H1 (cell line): ENCODE measurements around the gene PITPNC1. TPM values are rescaled to one million over a fixed set of nuclear protein-coding genes. Genes with fewer than 3 reads are reported as not detected.

ENCODE experiments used
- CTCF ChIA-PET: fragments of 300-600 bp; sonication (Branson Sonifier 250); formaldehyde crosslinking; loops from one replicate; lab custom pipeline; 2021; ENCODE audit not compliant: partially characterized antibody; lab: Charles Lee
- POLR2A ChIA-PET: fragments of 300-600 bp; sonication (Branson Sonifier 250); formaldehyde crosslinking; loops from one replicate; lab custom pipeline; 2021; ENCODE audit warnings: inconsistent platforms; ENCODE audit not compliant: partially characterized antibody; lab: Charles Lee
- DNase-seq, 2 experiments: peaks; one replicate each; pipeline versions ENCODE4 v3.0.0 to v3.0.0-alpha.2; 2010 to 2022; ENCODE audit warnings: low spot score in 2 of 2, low read depth in 1 of 2, mixed read lengths in 1 of 2
- FAIRE-seq: peaks from 2 replicates; lab custom pipeline; 2011; peaks lifted over from hg19 to GRCh38; lab: Jason Lieb, UNC
- H2AFZ ChIP-seq: 2 replicates; pipeline ENCODE4 v1.8.1; 2012; ENCODE audit warnings: low read length, inconsistent platforms
- H2AK5ac ChIP-seq: 2 replicates; pipeline ENCODE4 v1.6.1; 2013; ENCODE audit warnings: low read depth, low read length
- H2BK120ac ChIP-seq: replicated peaks from 2 replicates; pipeline ENCODE3; 2013; ENCODE audit warnings: low read depth, low read length, inconsistent platforms
- H2BK12ac ChIP-seq: 2 replicates; pipeline ENCODE4 v1.6.1; 2013; ENCODE audit warnings: low read depth, low read length
- H2BK15ac ChIP-seq: 2 replicates; pipeline ENCODE4 v1.6.1; 2013; ENCODE audit warnings: low read length
- H2BK20ac ChIP-seq: 2 replicates; pipeline ENCODE4 v1.6.1; 2013; ENCODE audit warnings: low read length
- H2BK5ac ChIP-seq: 2 replicates; pipeline ENCODE4 v1.6.1; 2013; ENCODE audit warnings: low read depth, low read length
- H3K14ac ChIP-seq: 2 replicates; pipeline ENCODE4 v1.6.1; 2013; ENCODE audit warnings: inconsistent platforms; ENCODE audit not compliant: insufficient read length
- H3K18ac ChIP-seq: 2 replicates; pipeline ENCODE4 v1.6.1; 2013; ENCODE audit warnings: low read length; ENCODE audit errors: extremely low read depth
- H3K23ac ChIP-seq: 2 replicates; pipeline ENCODE4 v1.6.1; 2013; ENCODE audit warnings: inconsistent platforms; ENCODE audit not compliant: insufficient read length
- H3K23me2 ChIP-seq: 2 replicates; pipeline ENCODE4 v1.6.1; 2013; ENCODE audit warnings: low read depth, low read length
- H3K27ac ChIP-seq: 2 replicates; pipeline ENCODE4 v1.6.1; 2011; ENCODE audit warnings: low read depth, low read length, inconsistent platforms
- H3K27me3 ChIP-seq, 4 experiments: replicated peaks in 1 of 4; 1 replicate in 1 of 4; 2 replicates in 3 of 4; pipeline versions ENCODE4 v1.6.1 to v1.8.1; 2011 to 2013; ENCODE audit warnings: low read length in 3 of 4, mild to moderate bottlenecking in 3 of 4, inconsistent platforms in 2 of 4, mixed read lengths in 2 of 4, moderate library complexity in 1 of 4; ENCODE audit not compliant: control insufficient read depth in 3 of 4, insufficient read depth in 3 of 4; ENCODE audit errors: extremely low read depth in 1 of 4
- H3K36me3 ChIP-seq, 4 experiments: 2 replicates each; pipeline versions ENCODE4 v1.6.1 to v1.8.1; 2011 to 2013; ENCODE audit warnings: mild to moderate bottlenecking in 4 of 4, low read length in 3 of 4, moderate library complexity in 2 of 4, control low read depth in 1 of 4, inconsistent platforms in 1 of 4; ENCODE audit not compliant: insufficient read depth in 4 of 4, control insufficient read depth in 2 of 4
- H3K4ac ChIP-seq: replicated peaks from 2 replicates; pipeline ENCODE3; 2013; ENCODE audit warnings: low read length, low read depth, mixed read lengths, inconsistent platforms; ENCODE audit not compliant: insufficient read length
- H3K4me1 ChIP-seq, 4 experiments: replicated peaks in 1 of 4; 1 replicate in 1 of 4; 2 replicates in 3 of 4; pipeline versions ENCODE4 v1.6.1 to v1.8.1; 2011 to 2013; ENCODE audit warnings: low read length in 3 of 4, inconsistent platforms in 2 of 4, mixed read lengths in 1 of 4; ENCODE audit not compliant: insufficient read depth in 4 of 4, control insufficient read depth in 3 of 4
- H3K4me2 ChIP-seq, 2 experiments: 2 replicates each; pipeline versions ENCODE4 v1.6.1 to v1.8.1; 2011 to 2013; ENCODE audit warnings: low read depth in 2 of 2, low read length in 2 of 2, control low read depth in 1 of 2, inconsistent platforms in 1 of 2, mild to moderate bottlenecking in 1 of 2; ENCODE audit not compliant: insufficient read depth in 1 of 2
- H3K4me3 ChIP-seq, 4 experiments: fragments of 200-600, 300-600 bp in 1 of 4; sonication (generic), shearing (Covaris generic), sonication (Bioruptor Twin) in 1 of 4; 2 replicates each; pipeline versions ENCODE4 v1.5.1 to v1.8.1; 2011 to 2016; ENCODE audit warnings: low read length in 4 of 4, low read depth in 3 of 4, control low read depth in 2 of 4, inconsistent platforms in 2 of 4, mild to moderate bottlenecking in 2 of 4, mixed read lengths in 1 of 4, moderate library complexity in 1 of 4; ENCODE audit not compliant: insufficient read depth in 2 of 4; ENCODE audit errors: extremely low read depth in 1 of 4
- H3K56ac ChIP-seq: replicated peaks from 2 replicates; pipeline ENCODE3; 2013; ENCODE audit warnings: low read depth, mild to moderate bottlenecking, mixed read lengths, low read length, inconsistent platforms; ENCODE audit not compliant: insufficient read length
- H3K79me1 ChIP-seq: 2 replicates; pipeline ENCODE4 v1.6.1; 2013; ENCODE audit warnings: low read depth, low read length, control low read depth
- H3K79me2 ChIP-seq, 2 experiments: 2 replicates each; pipeline versions ENCODE4 v1.6.1 to v1.8.1; 2012 to 2013; ENCODE audit warnings: low read length in 2 of 2, mild to moderate bottlenecking in 2 of 2, inconsistent platforms in 1 of 2; ENCODE audit not compliant: insufficient read depth in 2 of 2, control insufficient read depth in 1 of 2
- H3K9ac ChIP-seq, 4 experiments: replicated peaks in 1 of 4; 1 replicate in 1 of 4; 2 replicates in 3 of 4; pipeline versions ENCODE4 v1.6.1 to v1.8.1; 2011 to 2013; ENCODE audit warnings: low read depth in 3 of 4, low read length in 3 of 4, control low read depth in 2 of 4, mild to moderate bottlenecking in 2 of 4, moderate library complexity in 2 of 4, inconsistent platforms in 1 of 4; ENCODE audit errors: extremely low read depth in 1 of 4
- H3K9me3 ChIP-seq, 2 experiments: 2 replicates each; pipeline versions ENCODE4 v1.6.1 to v1.8.1; 2012 to 2013; ENCODE audit warnings: mild to moderate bottlenecking in 2 of 2, moderate library complexity in 2 of 2, control low read depth in 1 of 2, inconsistent platforms in 1 of 2, low read depth in 1 of 2, low read length in 1 of 2, mixed read lengths in 1 of 2; ENCODE audit not compliant: insufficient read depth in 2 of 2
- H4K20me1 ChIP-seq, 2 experiments: replicated peaks in 1 of 2; 2 replicates each; pipeline versions ENCODE3 to v1.8.1; 2011 to 2013; ENCODE audit warnings: inconsistent platforms in 2 of 2, low read length in 2 of 2, mild to moderate bottlenecking in 1 of 2; ENCODE audit not compliant: insufficient read depth in 2 of 2, control insufficient read depth in 1 of 2
- H4K5ac ChIP-seq: 2 replicates; pipeline ENCODE4 v1.6.1; 2013; ENCODE audit warnings: low read length, low read depth, mixed read lengths, inconsistent platforms; ENCODE audit not compliant: insufficient read length
- H4K8ac ChIP-seq: 2 replicates; pipeline ENCODE4 v1.8.0; 2013; ENCODE audit warnings: mild to moderate bottlenecking, moderate library complexity, low read length, inconsistent platforms; ENCODE audit not compliant: insufficient read depth; ENCODE audit errors: extremely low read depth
- H4K91ac ChIP-seq: replicated peaks from 2 replicates; pipeline ENCODE3; 2013; ENCODE audit warnings: low read length, mixed read lengths, inconsistent platforms; ENCODE audit not compliant: insufficient read length
- CEBPB ChIP-seq: IDR thresholded peaks from 2 replicates; pipeline ENCODE4 v1.6.1; 2012; ENCODE audit warnings: low read depth, low read length
- KDM5A ChIP-seq: fragments of 200-600 bp; IDR thresholded peaks from 2 replicates; pipeline ENCODE4 v1.7.1; 2012; ENCODE audit warnings: mild to moderate bottlenecking, low read length, inconsistent platforms, mixed read lengths
- SAP30 ChIP-seq: fragments of 300-600 bp; sonication (generic); IDR thresholded peaks from 2 replicates; pipeline ENCODE4 v1.7.1; 2012; ENCODE audit warnings: low read length, moderate library complexity, mild to moderate bottlenecking, inconsistent platforms; ENCODE audit not compliant: insufficient read depth, insufficient replicate concordance
- SIRT6 ChIP-seq: IDR thresholded peaks from one replicate; pipeline ENCODE4 v1.7.1; 2012; ENCODE audit warnings: low read length, inconsistent platforms
- WGBS, 2 experiments: shearing (Covaris generic) in 1 of 2; methylation state at CpG; one replicate each; pipeline versions ENCODE4 v1.1.6 to v1.1.7; 2013 to 2015; ENCODE audit warnings: low lambda C conversion rate in 2 of 2, mixed read lengths in 2 of 2, inconsistent platforms in 1 of 2, low coverage in 1 of 2, missing lambda C conversion rate in 1 of 2; ENCODE audit not compliant: insufficient replicate concordance in 2 of 2, insufficient coverage in 1 of 2, insufficient read length in 1 of 2; ENCODE audit errors: extremely low coverage in 1 of 2, missing lambda C conversion rate in 1 of 2; 5-methylcytosine and 5-hydroxymethylcytosine counted together
- polyA plus RNA-seq, 7 experiments: library from polyadenylated mRNA; depleted of rRNA in 3 of 7; stranded (reverse) in 5 of 7; unstranded in 2 of 7; fragments of >200 nt in 5 of 7; fragments of 200-250 nt in 2 of 7; gene quantifications; 1 replicate in 5 of 7; 2 replicates in 1 of 7; 4 replicates in 1 of 7; pipeline versions ENCODE4 v1.2.1 to v1.2.3, GENCODE V29; 2011 to 2013; ENCODE audit warnings: missing spikeins in 2 of 7, mixed read lengths in 2 of 7
- total RNA-seq: library from RNA; stranded (reverse); fragmentation: NEBNext Ultra II Directional; extraction: Animal tissue kit (Norgen Biotek cat#: 25700); gene quantifications from 2 replicates; pipeline ENCODE4 v1.2.1, GENCODE V29; 2021

Gene PITPNC1
- total and polyA plus RNA-seq, 2 of the 8 experiments (the other 6 are each of a cell fraction or from before 2014, with no cell fraction given): 17.6 to 54.7 TPM

DNA sequence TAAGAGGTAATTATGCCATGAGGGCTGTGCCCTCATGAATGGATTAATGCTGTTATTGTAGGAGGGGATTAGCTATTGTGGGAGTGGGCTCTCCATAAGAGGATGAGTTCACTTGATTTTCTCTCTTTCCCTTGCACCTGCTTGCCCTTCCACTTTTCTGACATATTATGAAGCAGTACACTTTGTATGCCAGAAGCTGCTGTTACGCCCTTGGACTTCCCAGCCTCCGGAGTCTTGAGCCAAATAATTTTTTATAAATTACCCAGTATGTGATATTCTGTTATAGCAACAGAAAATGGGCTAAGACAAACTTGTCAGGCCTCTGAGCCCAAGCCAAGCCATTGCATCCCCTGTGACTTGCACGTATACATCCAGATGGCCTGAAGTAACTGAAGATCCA lies 49.1 kb upstream of the PITPNC1 start:
- no peak overlapping the region for H3K23ac ChIP-seq
- FAIRE-seq (no peak), DNase-seq (no peak)
- no peaks in the 10 kb centered on the region for H3K79me1 ChIP-seq
- no peak overlapping the region for H3K14ac ChIP-seq
- no peak overlapping the region for H3K9ac ChIP-seq
- H2BK12ac ChIP-seq: no peak overlapping the region
- ChIA-PET CTCF (no interaction called here), POLR2A (no interaction called here)
- H4K20me1 ChIP-seq: no peaks in the 10 kb centered on the region
- H3K18ac ChIP-seq: no peak overlapping the region
- no peaks in the 10 kb centered on the region; a peak in 1 of 8 replicates for H3K36me3 ChIP-seq
- H3K27ac ChIP-seq: no peak overlapping the region
- H3K4ac ChIP-seq: no peak overlapping the region
- WGBS, 2 experiments: 100% methylated on average over 3 of the region's 3 CpGs; no CpG with 5 or more reads in 1 of the 2 experiments
- H3K79me2 ChIP-seq: no peaks in the 10 kb centered on the region
- no peak overlapping the region for H4K8ac ChIP-seq
- no peak overlapping the region for H4K5ac ChIP-seq
- H2BK20ac ChIP-seq: no peak overlapping the region
- H3K23me2 ChIP-seq: no peaks in the 10 kb centered on the region
- H3K4me2 ChIP-seq: no peak overlapping the region
- H3K9me3 ChIP-seq: no peaks in the 10 kb centered on the region; a peak in 1 of 4 replicates
- H3K27me3 ChIP-seq: peaks cover 0 to 1% (median 0%) of the 10 kb centered on the region in 4 experiments; a peak in 1 of 7 replicates
- H2BK15ac ChIP-seq: no peak overlapping the region
- no peaks in the 10 kb centered on the region for H3K4me1 ChIP-seq
- no peak overlapping the region for H3K56ac ChIP-seq
- H2BK120ac ChIP-seq: no peak overlapping the region
- H2AK5ac ChIP-seq: no peak overlapping the region
- no peak overlapping the region for H2AFZ ChIP-seq
- no peak overlapping the region for H3K4me3 ChIP-seq
- no peak overlapping the region for H4K91ac ChIP-seq
- no peak overlapping the region for H2BK5ac ChIP-seq
- TF ChIP-seq SAP30: no peak
- TF ChIP-seq KDM5A: no peak
- TF ChIP-seq SIRT6: no peak
- no peak for TF ChIP-seq CEBPB
